ENCODE data around the gene PATL1.

PATL1 gene

GRCh38 chr11:59611570-59612565 lies 57.0 kb downstream of the PATL1 start:
- DNase-seq: no peak

- DNase-seq: no peak
Observed at GRCh38 chr11:59610289-59610688, 58.5 kb downstream of the PATL1 start.

- no peak for DNase-seq
Observed at GRCh38 chr11:59607703-59608454, 61.0 kb downstream of the PATL1 start.

- DNase-seq: no peak
Observed at GRCh38 chr11:59602432-59602831, 66.4 kb downstream of the PATL1 start.

- no peak for DNase-seq
Observed at GRCh38 chr11:59601788-59602187, 67.0 kb downstream of the PATL1 start.

GRCh38 chr11:59600636-59601035 lies 68.2 kb downstream of the PATL1 start:
- DNase-seq: no peak

GRCh38 chr11:59600234-59600633 lies 68.6 kb downstream of the PATL1 start:
- DNase-seq: no peak

GRCh38 chr11:59598961-59599360 lies 69.9 kb downstream of the PATL1 start:
- DNase-seq: no peak
